Measurements from ENCODE around the gene SEM1. TPM values are rescaled to one million over a fixed set of nuclear protein-coding genes. Genes with fewer than 3 reads are reported as not detected.

The SEM1 gene
- total and polyA plus RNA-seq, 2 of the 4 experiments (the other 2 are of a cell fraction) = 17.2 to 38.0 TPM

GRCh38 chr7:96686305-96686704 lies 23.3 kb downstream of the SEM1 start:
- CTCF ChIA-PET = no interaction called here
- Histone ChIP-seq H3K4me3 (ENCODE audit: insufficient read depth, low read depth, low read length) (no peak overlapping the region), H3K79me1 (ENCODE audit: low read depth in 1 of 2, low read length in 2 of 2) (peaks cover 3 to 8% of the 10 kb centered on the region in 2 experiments; a peak in 3 of 4 replicates), H3K9me1 (ENCODE audit: insufficient read depth, low read length) (no peaks in the 10 kb centered on the region), H2BK5ac (ENCODE audit: low read depth, low read length, poor library complexity, severe bottlenecking) (no peak overlapping the region), H3K4me1 (ENCODE audit: control insufficient read depth, insufficient read depth, low read length) (no peaks in the 10 kb centered on the region), H2BK120ac (ENCODE audit: low read depth, low read length) (no peak overlapping the region), H4K91ac (ENCODE audit: insufficient read depth, low read depth, low read length) (no peak overlapping the region), H2AFZ (replicated peaks; ENCODE audit: low read length, poor library complexity) (no peak overlapping the region), H3K23ac (ENCODE audit: low read depth, low read length) (no peak overlapping the region), H2AK5ac (ENCODE audit: low read depth, low read length) (no peak overlapping the region), H3K4me2 (ENCODE audit: low read depth, low read length) (no peak overlapping the region), H3K27me3 (ENCODE audit: control insufficient read depth, insufficient read depth, low read length) (no peaks in the 10 kb centered on the region), H2BK15ac (ENCODE audit: low read depth, low read length) (no peak overlapping the region), H4K20me1 (ENCODE audit: insufficient read depth, low read length) (no peaks in the 10 kb centered on the region), H3K18ac (ENCODE audit: low read depth, low read length) (no peak overlapping the region), H3K36me3 (ENCODE audit: control insufficient read depth, insufficient read depth, low read length) (peaks cover 3% of the 10 kb centered on the region; the same call in 1 of the 2 replicates), H3K9ac (ENCODE audit: low read depth, low read length) (no peak overlapping the region), H4K8ac (ENCODE audit: low read depth in 2 of 2, low read length in 2 of 2) (no peak overlapping the region), H4K5ac (ENCODE audit: low read depth, low read length) (no peak overlapping the region), H2AK9ac (replicated peaks; ENCODE audit: low read depth, low read length, poor library complexity) (no peak overlapping the region), H2BK20ac (ENCODE audit: low read depth, low read length) (no peak overlapping the region), H3K4ac (ENCODE audit: low read depth, low read length) (no peak overlapping the region), H3K9me3 (ENCODE audit: control insufficient read depth, insufficient read depth, low read length) (no peaks in the 10 kb centered on the region), H3K27ac (ENCODE audit: insufficient read depth, low read length) (no peak overlapping the region), H3K56ac (ENCODE audit: extremely low read depth, insufficient read depth, low read length) (no peak overlapping the region), H3K14ac (replicated peaks; ENCODE audit: low read depth, low read length) (no peak overlapping the region)
- POLR2A ChIA-PET (ENCODE audit: unreplicated experiment) = no interaction called here
- ATAC-seq (ENCODE audit: low read depth) = no peak
- dilution Hi-C loops (cut with HindIII; ENCODE audit: low sequenced_read_pairs, unreplicated experiment) (no loop called here), in situ Hi-C loops (cut with MboI; ENCODE audit: low sequenced_read_pairs) (no loop called here), intact Hi-C loops (cut with micrococcal nuclease) (no loop called here)
- no peak for DNase-seq
- BruUV-seq (replicated peaks) = no TSS peak
- no peak for TF ChIP-seq CEBPB (IDR thresholded peaks at IDR 0.05; ENCODE audit: low read depth, low read length)
- no peak for TF ChIP-seq USF2 (IDR thresholded peaks at IDR 0.05; ENCODE audit: low read depth, low read length)
- no peak for TF ChIP-seq CHD1 (IDR thresholded peaks at IDR 0.05; ENCODE audit: low read depth, low read length)
- TF ChIP-seq MXI1 (IDR thresholded peaks at IDR 0.05; ENCODE audit: borderline replicate concordance, low read depth, low read length) = no peak
- no peak for TF ChIP-seq NFE2L2 (IDR thresholded peaks at IDR 0.05; ENCODE audit: low read depth, low read length)
- no peak for TF ChIP-seq POLR2A (IDR thresholded peaks at IDR 0.05; ENCODE audit: low read depth, low read length)
- TF ChIP-seq RFX5 (IDR thresholded peaks at IDR 0.05; ENCODE audit: low read depth, low read length) = no peak
- no peak for TF ChIP-seq FOS (IDR thresholded peaks at IDR 0.05; ENCODE audit: low read depth, low read length)
- no peak for TF ChIP-seq ELK1 (IDR thresholded peaks at IDR 0.05; ENCODE audit: borderline replicate concordance, low read depth, low read length)
- no peak for TF ChIP-seq CTCF (conservative IDR thresholded peaks at IDR 0.05; ENCODE audit: low read depth, low read length)
- no peak for TF ChIP-seq BHLHE40 (IDR thresholded peaks at IDR 0.05; ENCODE audit: low read depth, low read length)
